ENCODE measurements around the gene TTC12.

Gene TTC12

GRCh38 chr11:113319085-113319484 lies 4.7 kb downstream of the TTC12 start:
- no peak for FAIRE-seq
- no peak for DNase-seq (ENCODE audit: extremely low spot score, insufficient read length, low read depth)

- DNase-seq (ENCODE audit: extremely low spot score, insufficient read length, low read depth) (no peak), FAIRE-seq (no peak)
These were observed 7.8 kb downstream of the TTC12 start for GRCh38 chr11:113322158-113322557.

- FAIRE-seq (no peak), DNase-seq (ENCODE audit: extremely low spot score, insufficient read length, low read depth) (no peak)
These were observed 9.9 kb downstream of the TTC12 start for GRCh38 chr11:113324250-113324649.

- FAIRE-seq = no peak
- DNase-seq (ENCODE audit: extremely low spot score, insufficient read length, low read depth) = no peak
These were observed 15.3 kb downstream of the TTC12 start for GRCh38 chr11:113329725-113330124.

- FAIRE-seq (no peak), DNase-seq (ENCODE audit: extremely low spot score, insufficient read length, low read depth) (no peak)
These were observed 17.1 kb downstream of the TTC12 start for GRCh38 chr11:113331441-113331840.

- FAIRE-seq = no peak
- no peak for DNase-seq (ENCODE audit: extremely low spot score, insufficient read length, low read depth)
These were observed 17.6 kb downstream of the TTC12 start for GRCh38 chr11:113332023-113332422.

GRCh38 chr11:113332638-113333329 lies 18.4 kb downstream of the TTC12 start:
- no peak for FAIRE-seq

GRCh38 chr11:113334183-113334582 lies 19.8 kb downstream of the TTC12 start:
- no peak for DNase-seq (ENCODE audit: extremely low spot score, insufficient read length, low read depth)
- FAIRE-seq = no peak

More at GRCh38 chr11:113332638-113333329, 18.4 kb downstream of the TTC12 start:
- DNase-seq (ENCODE audit: extremely low spot score, insufficient read length, low read depth) = no peak

- FAIRE-seq (no peak), DNase-seq (ENCODE audit: extremely low spot score, insufficient read length, low read depth) (no peak)
These were observed 24.3 kb downstream of the TTC12 start for GRCh38 chr11:113338730-113339129.

GRCh38 chr11:113339929-113340589 lies 25.7 kb downstream of the TTC12 start:
- FAIRE-seq = no peak
- DNase-seq (ENCODE audit: extremely low spot score, insufficient read length, low read depth) = no peak

GRCh38 chr11:113341388-113342165 lies 27.2 kb downstream of the TTC12 start:
- FAIRE-seq (no peak), DNase-seq (ENCODE audit: extremely low spot score, insufficient read length, low read depth) (no peak)

GRCh38 chr11:113345978-113346377 lies 31.6 kb downstream of the TTC12 start:
- FAIRE-seq (no peak), DNase-seq (ENCODE audit: extremely low spot score, insufficient read length, low read depth) (no peak)

- FAIRE-seq (no peak), DNase-seq (ENCODE audit: extremely low spot score, insufficient read length, low read depth) (no peak)
These were observed 35.1 kb downstream of the TTC12 start for GRCh38 chr11:113349528-113349927.

GRCh38 chr11:113350336-113351067 lies 36.1 kb downstream of the TTC12 start:
- FAIRE-seq (no peak), DNase-seq (ENCODE audit: extremely low spot score, insufficient read length, low read depth) (no peak)

GRCh38 chr11:113351068-113351450 lies 36.7 kb downstream of the TTC12 start:
- DNase-seq (ENCODE audit: extremely low spot score, insufficient read length, low read depth) (no peak), FAIRE-seq (no peak)

GRCh38 chr11:113351480-113351879 lies 37.1 kb downstream of the TTC12 start:
- DNase-seq (ENCODE audit: extremely low spot score, insufficient read length, low read depth) = no peak
- no peak for FAIRE-seq

- DNase-seq (ENCODE audit: extremely low spot score, insufficient read length, low read depth) (no peak), FAIRE-seq (no peak)
These were observed 41.8 kb downstream of the TTC12 start for GRCh38 chr11:113356203-113356602.

- FAIRE-seq (no peak), DNase-seq (ENCODE audit: extremely low spot score, insufficient read length, low read depth) (no peak)
These were observed 49.0 kb downstream of the TTC12 start for GRCh38 chr11:113363406-113363805.

- FAIRE-seq (no peak), DNase-seq (ENCODE audit: extremely low spot score, insufficient read length, low read depth) (no peak)
These were observed 49.7 kb downstream of the TTC12 start for GRCh38 chr11:113363996-113364641.

- no peak for FAIRE-seq
- no peak for DNase-seq (ENCODE audit: extremely low spot score, insufficient read length, low read depth)
These were observed 51.5 kb downstream of the TTC12 start for GRCh38 chr11:113365895-113366294.
